HEK293T (cell line): Measurements from ENCODE around the gene HOXB3.

Source experiments
- ARNT ChIP-seq: fragments of 450-650 bp; IDR thresholded peaks from 2 replicates; pipeline ENCODE4 v1.6.1; 2017; ENCODE audit warnings: mild to moderate bottlenecking
- BHLHE40 ChIP-seq: fragments of 450-650 bp; IDR thresholded peaks from 2 replicates; pipeline ENCODE4 v1.6.1; 2016; ENCODE audit warnings: mild to moderate bottlenecking, moderate library complexity, borderline replicate concordance
- ELF4 ChIP-seq: fragments of 450-650 bp; IDR thresholded peaks from 2 replicates; pipeline ENCODE4 v1.6.1; 2017; ENCODE audit warnings: antibody characterized with exemption
- SP1 ChIP-seq: fragments of 450-650 bp; IDR thresholded peaks from 2 replicates; pipeline ENCODE4 v1.6.1; 2017
- SUZ12 ChIP-seq: fragments of 450-650 bp; IDR thresholded peaks from 2 replicates; pipeline ENCODE4 v1.6.1; 2016; ENCODE audit warnings: mild to moderate bottlenecking

DNA sequence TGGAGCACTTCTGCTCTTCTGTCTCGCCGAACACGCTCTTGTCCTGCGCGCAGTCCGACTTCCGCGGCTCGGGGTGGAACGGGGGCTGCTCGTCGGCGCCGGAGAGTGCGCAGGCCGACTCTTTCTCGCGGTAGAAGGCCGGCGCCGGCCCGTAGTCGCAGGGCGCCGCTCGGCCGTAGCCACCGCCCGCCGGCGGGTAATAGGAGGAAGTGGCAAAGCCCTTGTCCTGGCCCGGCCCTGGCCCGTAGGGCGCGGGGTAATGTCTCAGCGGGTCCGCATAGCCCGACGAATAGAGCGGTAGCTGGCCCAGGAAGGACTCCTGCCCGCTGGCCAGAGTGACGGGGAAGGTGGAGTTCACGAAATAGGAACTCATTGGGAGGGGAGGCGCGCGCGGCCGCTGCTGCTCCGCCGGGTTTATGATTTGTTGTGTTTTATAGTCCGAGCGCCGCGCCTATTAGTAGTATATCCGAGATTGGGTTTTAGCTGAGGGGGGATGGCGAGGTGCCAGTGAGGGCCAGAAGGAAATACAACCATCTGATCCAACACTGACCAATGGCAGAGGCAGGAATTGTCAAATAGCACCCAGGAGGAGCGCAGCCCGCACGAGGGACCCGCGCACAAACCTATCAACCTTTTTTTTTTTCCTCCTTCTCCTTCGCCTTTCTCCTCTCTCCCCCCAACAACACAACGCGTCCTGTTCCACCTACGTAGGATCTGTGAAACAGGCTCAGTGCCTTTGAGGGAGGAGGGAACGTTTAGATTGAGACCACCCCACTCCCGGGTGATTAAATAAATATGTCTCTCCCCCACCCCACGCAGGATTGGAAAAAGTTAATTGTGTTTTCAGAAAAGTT lies 8.0 kb upstream of the HOXB3 start:
- TF ChIP-seq ELF4, result no peak
- no peak for TF ChIP-seq SUZ12
- TF ChIP-seq SP1, result no peak
- no peak for TF ChIP-seq ARNT
- TF ChIP-seq BHLHE40, result no peak
